ENCODE results near the gene CLEC1A. TPM values are rescaled to one million over a fixed set of nuclear protein-coding genes. Genes with fewer than 3 reads are reported as not detected.

The CLEC1A gene
- polyA plus RNA-seq, 1 donor from 2014 or later, result not detected

- Histone ChIP-seq H3K9me3 (ENCODE audit: low read length) (no peaks in the 10 kb centered on the region), H2AFZ (ENCODE audit: low read depth, low read length) (no peak overlapping the region), H3K9ac (ENCODE audit: low read length) (no peak overlapping the region), H4K20me1 (ENCODE audit: insufficient read depth) (no peaks in the 10 kb centered on the region), H3K36me3 (ENCODE audit: insufficient read depth, low read length) (no peaks in the 10 kb centered on the region), H3K79me2 (replicated peaks; ENCODE audit: insufficient read depth, low read length) (no peaks in the 10 kb centered on the region), H3K9me2 (ENCODE audit: insufficient read depth, low read length) (no peaks in the 10 kb centered on the region), H3K4me2 (ENCODE audit: low read length) (no peak overlapping the region), H3K27ac (ENCODE audit: low read length) (no peak overlapping the region), H3F3A (ENCODE audit: insufficient read depth, low read length, poor library complexity, severe bottlenecking) (no peaks in the 10 kb centered on the region), H3K27me3 (ENCODE audit: insufficient read depth, low read depth, low read length) (no peaks in the 10 kb centered on the region), H3K4me3 (ENCODE audit: low read length) (no peak overlapping the region)
- TF ChIP-seq MXI1 (conservative IDR thresholded peaks at IDR 0.05; ENCODE audit: poor library complexity, severe bottlenecking), result no peak
- no peak for TF ChIP-seq TAF1 (IDR thresholded peaks at IDR 0.05; ENCODE audit: low read depth)
- TF ChIP-seq REST (IDR thresholded peaks at IDR 0.05; ENCODE audit: borderline replicate concordance), result no peak
- no peak for TF ChIP-seq CTCF (IDR thresholded peaks at IDR 0.05; ENCODE audit: poor library complexity, severe bottlenecking)
- no peak for TF ChIP-seq POLR2AphosphoS5 (IDR thresholded peaks at IDR 0.05)
- no peak for TF ChIP-seq SMC3 (conservative IDR thresholded peaks at IDR 0.05; ENCODE audit: poor library complexity)
- TF ChIP-seq EZH2 (IDR thresholded peaks at IDR 0.05; ENCODE audit: borderline replicate concordance, insufficient read depth, low read length, poor library complexity, severe bottlenecking), result no peak
- TF ChIP-seq RAD21 (conservative IDR thresholded peaks at IDR 0.05), result no peak
- no peak for TF ChIP-seq EP300 (conservative IDR thresholded peaks at IDR 0.05; ENCODE audit: poor library complexity, severe bottlenecking)
Measured at GRCh38 chr12:10097521-10097920, 1.3 kb downstream of the CLEC1A start.

- H3K4me2 ChIP-seq (ENCODE audit: low read length), result no peak overlapping the region
- no peaks in the 10 kb centered on the region for H3K36me3 ChIP-seq (ENCODE audit: insufficient read depth, low read length)
- no peaks in the 10 kb centered on the region for H3F3A ChIP-seq (ENCODE audit: insufficient read depth, low read length, poor library complexity, severe bottlenecking)
- H3K79me2 ChIP-seq (replicated peaks; ENCODE audit: insufficient read depth, low read length), result no peaks in the 10 kb centered on the region
- no peak overlapping the region for H3K4me3 ChIP-seq (ENCODE audit: low read length)
- no peaks in the 10 kb centered on the region for H4K20me1 ChIP-seq (ENCODE audit: insufficient read depth)
- TF ChIP-seq SMC3 (conservative IDR thresholded peaks at IDR 0.05; ENCODE audit: poor library complexity), result no peak
- TF ChIP-seq CTCF (IDR thresholded peaks at IDR 0.05; ENCODE audit: poor library complexity, severe bottlenecking), result no peak
- TF ChIP-seq REST (IDR thresholded peaks at IDR 0.05; ENCODE audit: borderline replicate concordance), result no peak
- no peak for TF ChIP-seq MXI1 (conservative IDR thresholded peaks at IDR 0.05; ENCODE audit: poor library complexity, severe bottlenecking)
- no peak for TF ChIP-seq EZH2 (IDR thresholded peaks at IDR 0.05; ENCODE audit: borderline replicate concordance, insufficient read depth, low read length, poor library complexity, severe bottlenecking)
- TF ChIP-seq RAD21 (conservative IDR thresholded peaks at IDR 0.05), result no peak
- no peak for TF ChIP-seq TAF1 (IDR thresholded peaks at IDR 0.05; ENCODE audit: low read depth)
- TF ChIP-seq POLR2AphosphoS5 (IDR thresholded peaks at IDR 0.05), result no peak
- TF ChIP-seq EP300 (conservative IDR thresholded peaks at IDR 0.05; ENCODE audit: poor library complexity, severe bottlenecking), result no peak
- H3K27me3 ChIP-seq (ENCODE audit: insufficient read depth, low read depth, low read length), result no peaks in the 10 kb centered on the region
- no peak overlapping the region for H3K9ac ChIP-seq (ENCODE audit: low read length)
- no peak overlapping the region for H2AFZ ChIP-seq (ENCODE audit: low read depth, low read length)
- H3K9me3 ChIP-seq (ENCODE audit: low read length), result no peaks in the 10 kb centered on the region
- no peak overlapping the region for H3K27ac ChIP-seq (ENCODE audit: low read length)
- no peaks in the 10 kb centered on the region for H3K9me2 ChIP-seq (ENCODE audit: insufficient read depth, low read length)
Measured at GRCh38 chr12:10095971-10096370, 2.8 kb downstream of the CLEC1A start.
